GM06990 (cell line): ENCODE measurements around the gene PPP1CA.
A peak's percentile ranks its signal among the peaks of the same experiment; 100 is the strongest.

Source experiments
- DNase-seq: peaks from one replicate; pipeline ENCODE4 v3.0.0-alpha.2; 2011; ENCODE audit not compliant: insufficient read length; ENCODE audit errors: extremely low read depth
- H3K27me3 ChIP-seq: replicated peaks from 2 replicates; pipeline ENCODE4 v1.6.0; 2011; ENCODE audit warnings: low read length; ENCODE audit not compliant: control insufficient read depth, insufficient read depth
- H3K36me3 ChIP-seq: 2 replicates; pipeline ENCODE4 v1.5.1; 2011; ENCODE audit warnings: low read length; ENCODE audit not compliant: control insufficient read depth, insufficient read depth
- H3K4me3 ChIP-seq: replicated peaks from 2 replicates; pipeline ENCODE4 v1.5.1; 2011; ENCODE audit warnings: low read depth, mild to moderate bottlenecking, control low read depth, low read length
- CTCF ChIP-seq: IDR thresholded peaks from 2 replicates; pipeline ENCODE4 v1.5.1; 2011; ENCODE audit warnings: low read length, control low read depth, mild to moderate bottlenecking, inconsistent platforms; ENCODE audit not compliant: insufficient read depth, poor library complexity, severe bottlenecking

Gene PPP1CA

GRCh38 chr11:67435031-67435726 is 33.5 kb upstream of the PPP1CA start:
- Histone ChIP-seq H3K36me3 (peaks cover 34% of the 10 kb centered on the region), H3K27me3 (no peaks in the 10 kb centered on the region), H3K4me3 (peak overlapping the region; percentile 76)
- TF ChIP-seq CTCF: no peak
- no peak for DNase-seq

GRCh38 chr11:67434395-67434881 is 32.8 kb upstream of the PPP1CA start:
- DNase-seq: peak; percentile 50
- Histone ChIP-seq H3K36me3 (peaks cover 32% of the 10 kb centered on the region), H3K27me3 (no peaks in the 10 kb centered on the region), H3K4me3 (peak overlapping the region; percentile 4)
- TF ChIP-seq CTCF: no peak

- Histone ChIP-seq H3K4me3 (no peak overlapping the region; the same call in none of the 2 replicates), H3K27me3 (no peaks in the 10 kb centered on the region), H3K36me3 (peaks cover 32% of the 10 kb centered on the region)
- no peak for TF ChIP-seq CTCF
- DNase-seq: peak; percentile 51
Observed at GRCh38 chr11:67433536-67434394, 32.1 kb upstream of the PPP1CA start.

DNA sequence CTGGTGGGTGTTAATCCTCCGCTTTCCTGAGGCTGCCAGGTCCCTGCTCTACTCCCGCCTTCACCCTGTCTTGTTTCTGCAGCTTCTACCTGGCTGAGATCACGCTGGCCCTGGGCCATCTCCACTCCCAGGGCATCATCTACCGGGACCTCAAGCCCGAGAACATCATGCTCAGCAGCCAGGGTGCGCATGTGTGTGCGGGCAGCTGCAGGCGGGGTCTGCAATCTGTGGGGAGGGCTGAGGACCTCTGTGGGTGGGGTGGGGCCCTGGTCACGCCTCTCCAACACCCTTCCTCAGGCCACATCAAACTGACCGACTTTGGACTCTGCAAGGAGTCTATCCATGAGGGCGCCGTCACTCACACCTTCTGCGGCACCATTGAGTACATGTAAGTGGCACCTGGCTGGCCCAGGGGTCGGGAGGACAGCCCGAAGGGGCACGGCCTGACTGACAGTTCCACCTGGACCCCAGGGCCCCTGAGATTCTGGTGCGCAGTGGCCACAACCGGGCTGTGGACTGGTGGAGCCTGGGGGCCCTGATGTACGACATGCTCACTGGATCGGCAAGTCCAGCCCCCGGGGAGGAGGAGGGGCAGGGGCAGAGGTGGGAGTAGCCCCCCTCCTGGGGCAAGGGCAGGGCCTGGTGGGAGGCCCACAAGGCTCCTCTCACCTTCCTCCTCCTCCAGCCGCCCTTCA is 31.1 kb upstream of the PPP1CA start:
- Histone ChIP-seq H3K27me3 (no peaks in the 10 kb centered on the region), H3K36me3 (peaks cover 32% of the 10 kb centered on the region), H3K4me3 (no peak overlapping the region)
- peak; percentile 46 for DNase-seq
- no peak for TF ChIP-seq CTCF

- Histone ChIP-seq H3K27me3 (no peaks in the 10 kb centered on the region), H3K36me3 (peaks cover 32% of the 10 kb centered on the region), H3K4me3 (no peak overlapping the region)
- DNase-seq: no peak
- no peak for TF ChIP-seq CTCF
Observed at GRCh38 chr11:67431346-67432249, 29.9 kb upstream of the PPP1CA start.
